HepG2 (cell line): ENCODE results near the gene CDH23. TPM values are rescaled to one million over a fixed set of nuclear protein-coding genes. Genes with fewer than 3 reads are reported as not detected.

Source experiments
- ADNP ChIP-seq: sonication (generic); formaldehyde crosslinking; IDR thresholded peaks from 2 replicates; pipeline ENCODE4 v1.4.0; 2020; ENCODE audit warnings: missing genetic modification reagents
- GABPB1 ChIP-seq: IDR thresholded peaks from 2 replicates; pipeline ENCODE4 v1.6.1; 2016; ENCODE audit warnings: mild to moderate bottlenecking, missing genetic modification reagents, moderate library complexity, missing compliant biosample characterization
- HNRNPH1 ChIP-seq: fragments of 200-400 bp; formaldehyde crosslinking; optimal IDR thresholded peaks from 2 replicates; pipeline ENCODE3; 2017; ENCODE audit warnings: mild to moderate bottlenecking, low read depth, low read length
- KLF11 ChIP-seq: IDR thresholded peaks from 2 replicates; pipeline ENCODE4 v1.6.1; 2016; ENCODE audit warnings: missing compliant biosample characterization
- KLF6 ChIP-seq: IDR thresholded peaks from 2 replicates; pipeline ENCODE4 v1.8.0; 2016; ENCODE audit warnings: missing biosample characterization, missing genetic modification reagents
- NR2F1 ChIP-seq, 2 experiments: fragments of 450-650 bp in 1 of 2; formaldehyde crosslinking in 1 of 2; IDR thresholded peaks; 2 replicates each; pipeline versions ENCODE4 v1.5.0 to v1.6.1; 2016 to 2020; ENCODE audit warnings: mild to moderate bottlenecking in 1 of 2, missing compliant biosample characterization in 1 of 2, missing genetic modification reagents in 1 of 2, moderate library complexity in 1 of 2
- SRY ChIP-seq: sonication (generic); formaldehyde crosslinking; IDR thresholded peaks from 2 replicates; pipeline ENCODE4 v1.8.0; 2022; ENCODE audit warnings: mild to moderate bottlenecking, missing genetic modification reagents
- TAF15 ChIP-seq: fragments of 200-400 bp; formaldehyde crosslinking; IDR thresholded peaks from one replicate; pipeline ENCODE4 v1.6.1; 2018; ENCODE audit warnings: mild to moderate bottlenecking, low read depth, low read length; ENCODE audit not compliant: poor library complexity, severe bottlenecking
- THRA ChIP-seq: sonication (generic); formaldehyde crosslinking; IDR thresholded peaks from 2 replicates; pipeline ENCODE4 v1.4.0; 2020; ENCODE audit warnings: missing genetic modification reagents, borderline replicate concordance
- ZHX1 ChIP-seq: sonication (generic); formaldehyde crosslinking; IDR thresholded peaks from 2 replicates; pipeline ENCODE4 v1.8.1; 2022; ENCODE audit warnings: low read depth, mild to moderate bottlenecking, missing genetic modification reagents
- ZNF691 ChIP-seq: sonication (generic); formaldehyde crosslinking; IDR thresholded peaks from 2 replicates; pipeline ENCODE4 v1.4.0; 2020; ENCODE audit warnings: missing genetic modification reagents, low read depth, mild to moderate bottlenecking, borderline replicate concordance
- ZNF883 ChIP-seq: sonication (generic); formaldehyde crosslinking; IDR thresholded peaks from 2 replicates; pipeline ENCODE4 v1.5.1; 2020; ENCODE audit warnings: mild to moderate bottlenecking, missing genetic modification reagents; ENCODE audit errors: not compliant biosample characterization
- ZSCAN9 ChIP-seq: IDR thresholded peaks from 2 replicates; pipeline ENCODE4 v1.6.1; 2016; ENCODE audit warnings: borderline replicate concordance
- polyA plus RNA-seq, 8 experiments: library from polyadenylated mRNA; depleted of rRNA in 3 of 8; stranded (reverse) in 7 of 8; unstranded in 1 of 8; fragments of >200 nt; fragmentation: Illumina TruSeq in 4 of 8; extraction: Trizol in 4 of 8; gene quantifications; 2 replicates each; pipeline versions ENCODE4 v1.2.1 to v1.2.3, GENCODE V29; 2011 to 2016; ENCODE audit warnings: low read depth in 4 of 8, missing spikeins in 1 of 8, mixed read lengths in 1 of 8; ENCODE audit not compliant: insufficient read depth in 1 of 8
- total RNA-seq, 5 experiments: library from RNA; depleted of rRNA; stranded (reverse); fragments of >200 nt; fragmentation: Illumina TruSeq; extraction: Trizol; gene quantifications; 2 replicates each; pipeline ENCODE4 v1.2.3, GENCODE V29; 2016; ENCODE audit warnings: low read depth in 1 of 5
- TF ChIP-seq, protein P1 (sequence below): sonication (generic); formaldehyde crosslinking; IDR thresholded peaks from 2 replicates; pipeline ENCODE4 v1.5.1; 2020; ENCODE audit warnings: mild to moderate bottlenecking, missing genetic modification reagents, borderline replicate concordance
- TF ChIP-seq, protein P2 (sequence below): sonication (generic); formaldehyde crosslinking; IDR thresholded peaks from 2 replicates; pipeline ENCODE4 v1.4.0; 2020; ENCODE audit warnings: low read depth, mild to moderate bottlenecking, missing genetic modification reagents

CDH23 gene
- total and polyA plus RNA-seq, 2 of the 13 experiments (the other 11 are each of a cell fraction or from before 2014, with no cell fraction given), result 0.13 TPM; not detected in 1

DNA sequence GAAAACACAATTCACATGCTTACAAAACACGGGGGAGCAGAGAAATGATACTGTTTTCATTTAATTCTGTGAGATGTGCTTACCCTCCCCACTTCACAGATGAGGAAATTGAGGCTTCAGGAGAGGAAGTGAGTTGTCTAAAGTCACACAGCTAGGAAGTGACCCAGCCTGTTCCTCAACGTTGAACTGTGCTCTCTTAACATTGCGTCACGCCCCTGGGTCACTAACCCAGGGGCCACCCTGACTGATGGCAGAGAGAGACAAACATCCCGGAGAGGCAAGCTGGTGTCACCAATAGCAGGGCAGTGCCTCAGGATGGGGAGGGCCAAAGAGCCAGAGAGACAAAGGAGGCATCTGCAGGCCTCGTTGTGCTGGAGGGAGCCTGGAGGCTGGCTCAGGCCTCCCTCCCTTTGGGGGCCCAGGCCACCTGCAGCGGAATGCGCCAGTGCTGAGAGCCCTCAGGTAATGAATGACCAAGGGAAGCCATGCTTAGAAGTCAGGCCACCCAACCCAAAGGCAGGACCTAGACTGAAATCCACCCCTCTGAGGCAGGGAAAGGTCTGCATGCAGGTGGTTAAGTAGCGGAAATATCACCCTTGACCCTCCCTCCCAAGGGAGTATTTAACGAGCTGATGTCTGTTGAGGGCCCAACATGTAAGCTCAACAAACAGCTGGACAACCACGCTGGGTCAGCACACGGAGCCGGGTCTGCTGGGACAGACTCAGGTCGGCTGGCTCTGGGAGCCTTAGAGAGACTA lies 241.5 kb downstream of the CDH23 start (continued):
- TF ChIP-seq, protein P1, sequence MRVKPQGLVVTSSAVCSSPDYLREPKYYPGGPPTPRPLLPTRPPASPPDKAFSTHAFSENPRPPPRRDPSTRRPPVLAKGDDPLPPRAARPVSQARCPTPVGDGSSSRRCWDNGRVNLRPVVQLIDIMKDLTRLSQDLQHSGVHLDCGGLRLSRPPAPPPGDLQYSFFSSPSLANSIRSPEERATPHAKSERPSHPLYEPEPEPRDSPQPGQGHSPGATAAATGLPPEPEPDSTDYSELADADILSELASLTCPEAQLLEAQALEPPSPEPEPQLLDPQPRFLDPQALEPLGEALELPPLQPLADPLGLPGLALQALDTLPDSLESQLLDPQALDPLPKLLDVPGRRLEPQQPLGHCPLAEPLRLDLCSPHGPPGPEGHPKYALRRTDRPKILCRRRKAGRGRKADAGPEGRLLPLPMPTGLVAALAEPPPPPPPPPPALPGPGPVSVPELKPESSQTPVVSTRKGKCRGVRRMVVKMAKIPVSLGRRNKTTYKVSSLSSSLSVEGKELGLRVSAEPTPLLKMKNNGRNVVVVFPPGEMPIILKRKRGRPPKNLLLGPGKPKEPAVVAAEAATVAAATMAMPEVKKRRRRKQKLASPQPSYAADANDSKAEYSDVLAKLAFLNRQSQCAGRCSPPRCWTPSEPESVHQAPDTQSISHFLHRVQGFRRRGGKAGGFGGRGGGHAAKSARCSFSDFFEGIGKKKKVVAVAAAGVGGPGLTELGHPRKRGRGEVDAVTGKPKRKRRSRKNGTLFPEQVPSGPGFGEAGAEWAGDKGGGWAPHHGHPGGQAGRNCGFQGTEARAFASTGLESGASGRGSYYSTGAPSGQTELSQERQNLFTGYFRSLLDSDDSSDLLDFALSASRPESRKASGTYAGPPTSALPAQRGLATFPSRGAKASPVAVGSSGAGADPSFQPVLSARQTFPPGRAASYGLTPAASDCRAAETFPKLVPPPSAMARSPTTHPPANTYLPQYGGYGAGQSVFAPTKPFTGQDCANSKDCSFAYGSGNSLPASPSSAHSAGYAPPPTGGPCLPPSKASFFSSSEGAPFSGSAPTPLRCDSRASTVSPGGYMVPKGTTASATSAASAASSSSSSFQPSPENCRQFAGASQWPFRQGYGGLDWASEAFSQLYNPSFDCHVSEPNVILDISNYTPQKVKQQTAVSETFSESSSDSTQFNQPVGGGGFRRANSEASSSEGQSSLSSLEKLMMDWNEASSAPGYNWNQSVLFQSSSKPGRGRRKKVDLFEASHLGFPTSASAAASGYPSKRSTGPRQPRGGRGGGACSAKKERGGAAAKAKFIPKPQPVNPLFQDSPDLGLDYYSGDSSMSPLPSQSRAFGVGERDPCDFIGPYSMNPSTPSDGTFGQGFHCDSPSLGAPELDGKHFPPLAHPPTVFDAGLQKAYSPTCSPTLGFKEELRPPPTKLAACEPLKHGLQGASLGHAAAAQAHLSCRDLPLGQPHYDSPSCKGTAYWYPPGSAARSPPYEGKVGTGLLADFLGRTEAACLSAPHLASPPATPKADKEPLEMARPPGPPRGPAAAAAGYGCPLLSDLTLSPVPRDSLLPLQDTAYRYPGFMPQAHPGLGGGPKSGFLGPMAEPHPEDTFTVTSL (CRISPR knock-in tag), result no peak
- TF ChIP-seq KLF11 (CRISPR knock-in tag), result 0 out of 2 replicates have a peak, but pooled peaks have one; percentile 23
- TF ChIP-seq ZNF691 (CRISPR knock-in tag), result peak; percentile 82
- 0 out of 2 replicates have a peak, but pooled peaks have one; percentile 4 for TF ChIP-seq ZSCAN9 (CRISPR knock-in tag)
- 0 out of 2 replicates have a peak, but pooled peaks have one; percentile 45 for TF ChIP-seq KLF6
- TF ChIP-seq NR2F1 (CRISPR knock-in tag; IDR thresholded peaks at IDR 0.05), result peak; percentile 81 to 86
- TF ChIP-seq SRY (CRISPR knock-in tag), result no peak
- TF ChIP-seq THRA (CRISPR knock-in tag), result peak; percentile 67; the same call in 1 of the 2 replicates
- no peak for TF ChIP-seq HNRNPH1
- peak; percentile 99 for TF ChIP-seq ADNP (CRISPR knock-in tag)
- TF ChIP-seq GABPB1 (CRISPR knock-in tag), result peak; percentile 75
- peak; percentile 19 for TF ChIP-seq ZHX1 (CRISPR knock-in tag)
- peak; percentile 56 for TF ChIP-seq ZNF883 (CRISPR knock-in tag)
- TF ChIP-seq, protein P2, sequence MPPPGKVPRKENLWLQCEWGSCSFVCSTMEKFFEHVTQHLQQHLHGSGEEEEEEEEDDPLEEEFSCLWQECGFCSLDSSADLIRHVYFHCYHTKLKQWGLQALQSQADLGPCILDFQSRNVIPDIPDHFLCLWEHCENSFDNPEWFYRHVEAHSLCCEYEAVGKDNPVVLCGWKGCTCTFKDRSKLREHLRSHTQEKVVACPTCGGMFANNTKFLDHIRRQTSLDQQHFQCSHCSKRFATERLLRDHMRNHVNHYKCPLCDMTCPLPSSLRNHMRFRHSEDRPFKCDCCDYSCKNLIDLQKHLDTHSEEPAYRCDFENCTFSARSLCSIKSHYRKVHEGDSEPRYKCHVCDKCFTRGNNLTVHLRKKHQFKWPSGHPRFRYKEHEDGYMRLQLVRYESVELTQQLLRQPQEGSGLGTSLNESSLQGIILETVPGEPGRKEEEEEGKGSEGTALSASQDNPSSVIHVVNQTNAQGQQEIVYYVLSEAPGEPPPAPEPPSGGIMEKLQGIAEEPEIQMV (CRISPR knock-in tag), result no peak
- TF ChIP-seq TAF15, result no peak
